Suprapubic skin (tissue), 4 donors: ENCODE measurements around the gene TCF3. TPM values are rescaled to one million over a fixed set of nuclear protein-coding genes. Genes with fewer than 3 reads are reported as not detected.

ENCODE experiments used
- DNase-seq, 2 donors: peaks; one replicate each; pipeline ENCODE4 v3.0.0-alpha.2; 2019; ENCODE audit warnings: low spot score in 2 of 2
- H3K27ac ChIP-seq: fragments of 200-600 bp; sonication (generic); one replicate; pipeline ENCODE4 v1.5.1; 2019
- H3K27me3 ChIP-seq: fragments of 200-600 bp; sonication (generic); one replicate; pipeline ENCODE4 v1.5.1; 2019
- H3K36me3 ChIP-seq: fragments of 200-600 bp; sonication (generic); one replicate; pipeline ENCODE4 v1.5.1; 2019
- H3K4me1 ChIP-seq: fragments of 200-600 bp; sonication (generic); one replicate; pipeline ENCODE4 v1.5.1; 2019
- H3K4me3 ChIP-seq: fragments of 200-600 bp; sonication (generic); one replicate; pipeline ENCODE4 v1.5.1; 2019; ENCODE audit warnings: mild to moderate bottlenecking
- H3K9me3 ChIP-seq: fragments of 200-600 bp; sonication (generic); one replicate; pipeline ENCODE4 v1.5.1; 2019
- EP300 ChIP-seq: sonication (generic); formaldehyde crosslinking; IDR thresholded peaks from one replicate; pipeline ENCODE4 v1.6.1; 2017; ENCODE audit warnings: antibody characterized with exemption
- POLR2A ChIP-seq, 2 donors: fragments of 450-650 bp; IDR thresholded peaks; one replicate each; pipeline ENCODE4 v1.6.1; 2017; ENCODE audit warnings: antibody characterized with exemption in 2 of 2, mild to moderate bottlenecking in 2 of 2, moderate library complexity in 2 of 2
- POLR2AphosphoS5 ChIP-seq, 3 donors: sonication (generic); formaldehyde crosslinking; IDR thresholded peaks; one replicate each; pipeline ENCODE4 v1.6.1; 2017; ENCODE audit warnings: antibody characterized with exemption in 3 of 3
- WGBS: methylation state at CpG from one replicate; pipeline ENCODE4 v1.1.5; 2018; 5-methylcytosine and 5-hydroxymethylcytosine counted together
- total RNA-seq, 4 donors: library from RNA; depleted of rRNA; stranded (reverse); fragments of >200 nt; gene quantifications; one replicate each; pipeline ENCODE4 v1.1.0, GENCODE V29; 2016
- TF ChIP-seq, protein P1 (sequence below), 2 donors: fragments of 200-600 bp in 1 of 2; fragments of 450-650 bp in 1 of 2; sonication (generic) in 1 of 2; IDR thresholded peaks; one replicate each; pipeline ENCODE4 v1.5.1; 2016 to 2019; ENCODE audit warnings: antibody characterized with exemption in 2 of 2, mild to moderate bottlenecking in 1 of 2, moderate library complexity in 1 of 2

The TCF3 gene
- total RNA-seq, 4 donors from 2014 or later, result 57.2 to 80.9 (median 68.7) TPM

- no peak for DNase-seq
- H3K4me1 ChIP-seq, result peaks cover 27% of the 10 kb centered on the region
- H3K4me3 ChIP-seq, result no peak overlapping the region
- no peaks in the 10 kb centered on the region for H3K27me3 ChIP-seq
- TF ChIP-seq POLR2A (IDR thresholded peaks at IDR 0.05), result no peak
- TF ChIP-seq, protein P1, sequence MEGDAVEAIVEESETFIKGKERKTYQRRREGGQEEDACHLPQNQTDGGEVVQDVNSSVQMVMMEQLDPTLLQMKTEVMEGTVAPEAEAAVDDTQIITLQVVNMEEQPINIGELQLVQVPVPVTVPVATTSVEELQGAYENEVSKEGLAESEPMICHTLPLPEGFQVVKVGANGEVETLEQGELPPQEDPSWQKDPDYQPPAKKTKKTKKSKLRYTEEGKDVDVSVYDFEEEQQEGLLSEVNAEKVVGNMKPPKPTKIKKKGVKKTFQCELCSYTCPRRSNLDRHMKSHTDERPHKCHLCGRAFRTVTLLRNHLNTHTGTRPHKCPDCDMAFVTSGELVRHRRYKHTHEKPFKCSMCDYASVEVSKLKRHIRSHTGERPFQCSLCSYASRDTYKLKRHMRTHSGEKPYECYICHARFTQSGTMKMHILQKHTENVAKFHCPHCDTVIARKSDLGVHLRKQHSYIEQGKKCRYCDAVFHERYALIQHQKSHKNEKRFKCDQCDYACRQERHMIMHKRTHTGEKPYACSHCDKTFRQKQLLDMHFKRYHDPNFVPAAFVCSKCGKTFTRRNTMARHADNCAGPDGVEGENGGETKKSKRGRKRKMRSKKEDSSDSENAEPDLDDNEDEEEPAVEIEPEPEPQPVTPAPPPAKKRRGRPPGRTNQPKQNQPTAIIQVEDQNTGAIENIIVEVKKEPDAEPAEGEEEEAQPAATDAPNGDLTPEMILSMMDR (IDR thresholded peaks at IDR 0.05), result no peak
- no peak for TF ChIP-seq POLR2AphosphoS5 (IDR thresholded peaks at IDR 0.05)
- no peak for TF ChIP-seq EP300
- H3K9me3 ChIP-seq, result no peaks in the 10 kb centered on the region
- WGBS, result 54% methylated on average over 10 of the region's 23 CpGs
- peaks cover 39% of the 10 kb centered on the region for H3K36me3 ChIP-seq
- H3K27ac ChIP-seq, result no peak overlapping the region
These were observed 43.9 kb downstream of the TCF3 start for GRCh38 chr19:1608359-1609102.

GRCh38 chr19:1606138-1606651 is 46.2 kb downstream of the TCF3 start:
- peaks cover 22% of the 10 kb centered on the region for H3K36me3 ChIP-seq
- H3K27me3 ChIP-seq, result no peaks in the 10 kb centered on the region
- no peak for DNase-seq
- peak overlapping the region; percentile 70 for H3K4me3 ChIP-seq
- TF ChIP-seq POLR2AphosphoS5 (IDR thresholded peaks at IDR 0.05), result no peak
- TF ChIP-seq, protein P1 (IDR thresholded peaks at IDR 0.05), result no peak
- TF ChIP-seq EP300, result no peak
- TF ChIP-seq POLR2A (IDR thresholded peaks at IDR 0.05), result no peak
- peak overlapping the region; percentile 85 for H3K27ac ChIP-seq
- H3K9me3 ChIP-seq, result no peaks in the 10 kb centered on the region
- peaks cover 40% of the 10 kb centered on the region for H3K4me1 ChIP-seq
- WGBS, result 15% methylated on average over 16 of the region's 16 CpGs

DNA sequence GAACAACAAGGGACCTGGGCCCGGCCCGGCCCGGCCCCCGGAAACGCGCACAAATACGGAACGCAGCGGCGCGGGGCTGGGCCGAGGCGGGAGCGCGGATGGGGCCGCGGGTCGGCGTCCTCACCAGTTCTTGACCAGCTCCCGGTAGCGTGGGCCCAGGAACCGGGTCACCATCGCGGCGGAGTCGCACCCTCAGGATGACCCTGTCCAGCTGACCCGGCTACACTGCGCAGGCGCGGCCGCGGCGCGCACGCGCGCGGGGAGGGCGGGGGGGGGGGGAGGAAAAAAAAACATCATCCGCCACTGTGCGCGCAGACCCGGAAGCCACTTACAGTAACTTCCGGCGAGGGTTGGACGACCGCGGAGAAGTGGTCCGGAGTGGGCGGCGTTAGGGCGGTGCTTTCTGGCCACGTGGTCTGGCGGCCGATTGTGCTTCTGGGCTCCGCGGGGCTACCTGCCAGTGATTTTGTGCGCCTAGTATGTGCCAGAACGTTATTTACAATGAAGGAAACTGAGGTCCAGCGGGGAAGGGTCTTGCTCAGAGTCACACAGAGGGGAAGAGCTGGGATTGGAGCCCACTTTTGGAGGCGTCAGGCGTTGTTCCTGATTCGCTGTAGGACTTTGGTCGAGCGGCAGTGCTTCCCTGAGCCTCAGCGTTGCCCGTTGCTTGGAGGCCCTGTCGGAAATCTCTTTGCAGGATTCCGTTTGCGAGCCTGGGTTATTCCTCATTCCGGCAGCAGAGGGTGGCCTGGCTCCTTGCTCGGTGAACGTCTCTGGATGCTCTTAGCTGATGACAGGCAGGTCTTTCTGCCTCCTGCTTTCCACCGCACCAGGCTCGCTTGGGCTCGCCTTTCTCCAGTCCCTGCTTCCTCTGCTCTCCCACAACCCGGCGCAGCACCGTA is 46.9 kb downstream of the TCF3 start, which contains the start of gene UQCR11:
Gene UQCR11 (minus strand): TSS at position 227 of the 902 bp plus-strand sequence. CDS start 53 bp downstream, at position 174.
- peaks cover 40% of the 10 kb centered on the region for H3K4me1 ChIP-seq
- TF ChIP-seq POLR2A (IDR thresholded peaks at IDR 0.05) (no peak), EP300 (no peak), POLR2AphosphoS5 (IDR thresholded peaks at IDR 0.05) (peak in 1 of 3 donors; percentile 7)
- TF ChIP-seq, protein P1 (IDR thresholded peaks at IDR 0.05), result peak; percentile 69 to 75

GRCh38 chr19:1602091-1602707 is 50.2 kb downstream of the TCF3 start:
- Histone ChIP-seq H3K27ac (no peak overlapping the region), H3K36me3 (peaks cover 33% of the 10 kb centered on the region), H3K4me3 (no peak overlapping the region), H3K9me3 (no peaks in the 10 kb centered on the region), H3K27me3 (no peaks in the 10 kb centered on the region), H3K4me1 (peaks cover 35% of the 10 kb centered on the region)
- TF ChIP-seq POLR2AphosphoS5 (IDR thresholded peaks at IDR 0.05), result no peak
- TF ChIP-seq, protein P1 (IDR thresholded peaks at IDR 0.05), result no peak
- TF ChIP-seq EP300, result no peak
- no peak for TF ChIP-seq POLR2A (IDR thresholded peaks at IDR 0.05)
- DNase-seq, result no peak
- 90% methylated on average over 21 of the region's 21 CpGs for WGBS

More for the DNA sequence above, 46.9 kb downstream of the TCF3 start, which contains the start of gene UQCR11:
- Histone ChIP-seq H3K4me3 (peak within 1 kb of the TSS; percentile 70), H3K27ac (peak within 1 kb of the TSS; percentile 85), H3K9me3 (no peaks in the 10 kb centered on the region), H3K36me3 (peaks cover 15% of the 10 kb centered on the region), H3K27me3 (no peaks in the 10 kb centered on the region)
- peak; percentile 97 for DNase-seq
- under 1% methylated on average over 34 of the region's 79 CpGs for WGBS
